Spinal cord (tissue), 10 donors: ENCODE data around the gene L1CAM. TPM values are rescaled to one million over a fixed set of nuclear protein-coding genes. Genes with fewer than 3 reads are reported as not detected.

Experiments
- DNase-seq, 6 donors: peaks; one replicate each; pipeline versions ENCODE4 v3.0.0 to v3.0.0-alpha.2; 2013 to 2015; ENCODE audit warnings: low spot score in 6 of 6, low read depth in 4 of 6
- H3K27ac ChIP-seq: one replicate; pipeline ENCODE4 v1.5.1; 2013; ENCODE audit warnings: low read depth, low read length, control low read depth
- H3K27me3 ChIP-seq: one replicate; pipeline ENCODE4 v1.6.1; 2013; ENCODE audit warnings: low read length; ENCODE audit not compliant: control insufficient read depth, insufficient read depth
- H3K36me3 ChIP-seq: one replicate; pipeline ENCODE4 v1.6.1; 2013; ENCODE audit warnings: low read length; ENCODE audit not compliant: control insufficient read depth, insufficient read depth
- H3K4me1 ChIP-seq: one replicate; pipeline ENCODE4 v1.6.1; 2013; ENCODE audit warnings: low read length; ENCODE audit not compliant: control insufficient read depth, insufficient read depth
- H3K4me3 ChIP-seq: one replicate; pipeline ENCODE4 v1.5.1; 2013; ENCODE audit warnings: low read depth, low read length, control low read depth
- H3K9me3 ChIP-seq: one replicate; pipeline ENCODE4 v1.6.1; 2013; ENCODE audit warnings: low read length; ENCODE audit not compliant: control insufficient read depth, insufficient read depth
- WGBS: methylation state at CpG from one replicate; pipeline ENCODE4 v1.1.5; 2013; ENCODE audit warnings: missing lambda C conversion rate; ENCODE audit not compliant: insufficient coverage; 5-methylcytosine and 5-hydroxymethylcytosine counted together
- polyA plus RNA-seq, 2 donors: library from polyadenylated mRNA; unstranded; fragments of 120-200 nt; gene quantifications; one replicate each; pipeline ENCODE4 v1.2.1, GENCODE V29; 2013; ENCODE audit not compliant: insufficient read length in 2 of 2
- total RNA-seq, 2 donors: library from RNA; depleted of rRNA in 1 of 2; stranded (reverse); fragments of 120-200 nt in 1 of 2; fragments of >200 nt in 1 of 2; gene quantifications; one replicate each; pipeline versions ENCODE4 v1.2.3 to v1.2.4, GENCODE V29; 2013 to 2014
- donor health status: healthy.

Gene L1CAM
- total and polyA plus RNA-seq, 4 donors: 26.3 to 179 (median 129) TPM

GRCh38 chrX:153879741-153880439, 6.1 kb downstream of the L1CAM start:
- Histone ChIP-seq H3K27me3 (peaks cover 13% of the 10 kb centered on the region), H3K9me3 (no peaks in the 10 kb centered on the region), H3K4me3 (no peak overlapping the region), H3K36me3 (peaks cover 14% of the 10 kb centered on the region), H3K27ac (no peak overlapping the region), H3K4me1 (peaks cover 74% of the 10 kb centered on the region)
- no peak for DNase-seq
- WGBS: 56% methylated on average over 10 of the region's 12 CpGs

GRCh38 chrX:153878969-153879653, 6.9 kb downstream of the L1CAM start:
- 17% methylated on average over 27 of the region's 28 CpGs for WGBS
- peak in 4 of 6 donors; percentile 10 to 90 (median 56) for DNase-seq
- H3K9me3 ChIP-seq: no peaks in the 10 kb centered on the region
- no peak overlapping the region for H3K4me3 ChIP-seq
- peaks cover 6% of the 10 kb centered on the region for H3K27me3 ChIP-seq
- peak overlapping the region; percentile 80 for H3K27ac ChIP-seq
- H3K4me1 ChIP-seq: peaks cover 72% of the 10 kb centered on the region
- H3K36me3 ChIP-seq: peaks cover 13% of the 10 kb centered on the region

GRCh38 chrX:153878345-153878744, 7.6 kb downstream of the L1CAM start:
- Histone ChIP-seq H3K9me3 (no peaks in the 10 kb centered on the region), H3K27ac (no peak overlapping the region), H3K27me3 (peaks cover 3% of the 10 kb centered on the region), H3K36me3 (peaks cover 11% of the 10 kb centered on the region), H3K4me3 (no peak overlapping the region), H3K4me1 (peaks cover 72% of the 10 kb centered on the region)
- 67% methylated on average over 1 of the region's 5 CpGs for WGBS
- DNase-seq: no peak

DNA sequence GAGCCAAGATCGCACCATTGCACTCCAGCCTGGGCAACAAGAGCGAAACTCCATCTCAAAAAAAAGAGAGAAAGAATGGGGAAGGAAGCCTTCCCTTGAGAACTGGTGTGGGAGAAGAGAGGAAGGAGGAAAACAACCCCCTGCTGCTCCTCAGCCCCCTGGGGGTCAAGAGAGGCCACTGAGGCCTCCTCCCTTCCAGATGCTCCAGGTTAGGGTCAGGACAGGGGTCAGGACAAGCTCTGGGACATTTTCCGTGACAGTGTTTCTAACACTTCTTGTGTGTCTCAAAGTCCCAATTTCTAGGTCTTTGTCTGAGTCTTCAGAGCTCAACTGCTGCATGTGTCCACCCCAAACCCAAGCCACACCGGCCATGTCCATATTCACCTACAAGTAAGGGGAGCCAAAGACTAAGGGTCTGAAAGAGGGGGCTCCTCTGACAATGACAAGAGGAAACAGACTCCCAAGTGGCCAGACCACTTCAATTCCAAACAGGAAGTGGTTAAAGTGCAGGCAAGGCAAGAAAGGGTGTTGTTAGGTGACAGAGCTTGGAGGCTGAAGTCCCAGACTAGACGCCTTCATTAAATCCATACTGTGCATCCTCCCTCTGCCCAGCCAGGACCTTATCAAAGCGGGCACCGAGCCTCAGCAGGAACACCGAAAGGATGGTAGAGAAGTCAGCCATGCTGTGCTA, 8.3 kb downstream of the L1CAM start:
- H3K9me3 ChIP-seq: no peaks in the 10 kb centered on the region
- no peak for DNase-seq
- peaks cover 66% of the 10 kb centered on the region for H3K4me1 ChIP-seq
- no peak overlapping the region for H3K4me3 ChIP-seq
- peaks cover 11% of the 10 kb centered on the region for H3K36me3 ChIP-seq
- 82% methylated on average over 4 of the region's 8 CpGs for WGBS
- H3K27me3 ChIP-seq: no peaks in the 10 kb centered on the region
- no peak overlapping the region for H3K27ac ChIP-seq

GRCh38 chrX:153876112-153876491, 9.9 kb downstream of the L1CAM start:
- Histone ChIP-seq H3K4me3 (no peak overlapping the region), H3K27ac (no peak overlapping the region), H3K4me1 (peaks cover 58% of the 10 kb centered on the region), H3K27me3 (no peaks in the 10 kb centered on the region), H3K36me3 (peaks cover 15% of the 10 kb centered on the region), H3K9me3 (no peaks in the 10 kb centered on the region)
- DNase-seq: no peak
- WGBS: 46% methylated on average over 2 of the region's 3 CpGs

GRCh38 chrX:153875391-153876111, 10.4 kb downstream of the L1CAM start:
- no peak overlapping the region for H3K27ac ChIP-seq
- 5% methylated on average over 21 of the region's 42 CpGs for WGBS
- peak in 1 of 6 donors; percentile 58 for DNase-seq
- peaks cover 18% of the 10 kb centered on the region for H3K36me3 ChIP-seq
- H3K4me1 ChIP-seq: peaks cover 53% of the 10 kb centered on the region
- no peak overlapping the region for H3K4me3 ChIP-seq
- H3K27me3 ChIP-seq: no peaks in the 10 kb centered on the region
- no peaks in the 10 kb centered on the region for H3K9me3 ChIP-seq

GRCh38 chrX:153874366-153875125, 11.4 kb downstream of the L1CAM start:
- peaks cover 24% of the 10 kb centered on the region for H3K36me3 ChIP-seq
- H3K9me3 ChIP-seq: no peaks in the 10 kb centered on the region
- H3K27ac ChIP-seq: no peak overlapping the region
- WGBS: 67% methylated on average over 10 of the region's 13 CpGs
- no peak overlapping the region for H3K4me3 ChIP-seq
- no peaks in the 10 kb centered on the region for H3K27me3 ChIP-seq
- DNase-seq: no peak
- peaks cover 43% of the 10 kb centered on the region for H3K4me1 ChIP-seq

GRCh38 chrX:153874085-153874365, 11.9 kb downstream of the L1CAM start:
- no peak for DNase-seq
- Histone ChIP-seq H3K4me1 (peaks cover 38% of the 10 kb centered on the region), H3K4me3 (no peak overlapping the region), H3K36me3 (peaks cover 29% of the 10 kb centered on the region), H3K27me3 (no peaks in the 10 kb centered on the region), H3K27ac (no peak overlapping the region), H3K9me3 (no peaks in the 10 kb centered on the region)
- WGBS: 44% methylated on average over 2 of the region's 3 CpGs
